NCI-H345 treated with DMSO at 0.1 percent for 48 hours (cell line): ENCODE results near the gene ABCA4.
"Not testable (repeated sequence)": the region's sequence is repeated elsewhere in the genome, so short reads cannot be mapped to it uniquely, and the experiment has no call there.

Source experiments
- DNase-seq: peaks from one replicate; lab custom pipeline; 2025; ENCODE audit not compliant: unreplicated experiment; lab: John Stamatoyannopoulos, UW

Gene ABCA4

DNA sequence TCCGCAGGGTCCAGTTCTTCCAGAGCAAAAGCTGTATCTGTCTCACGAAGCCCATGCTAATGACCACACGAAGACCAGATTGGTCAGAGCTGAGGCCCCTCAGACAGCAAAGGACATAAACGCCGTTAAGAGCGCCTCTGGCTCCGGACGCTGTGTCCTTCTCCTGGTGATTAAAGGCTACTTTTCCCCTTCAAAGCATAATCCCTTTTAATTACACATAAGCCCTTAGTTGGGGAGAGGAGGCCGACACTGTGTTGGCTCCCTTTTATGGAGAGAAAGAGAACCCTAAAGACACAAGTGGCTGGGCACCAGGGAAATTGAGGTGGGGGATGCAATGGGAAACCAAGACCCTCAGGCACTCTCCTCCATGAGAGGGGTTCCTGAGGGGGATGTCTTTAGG lies at the start of gene ABCA4:
Gene ABCA4, minus strand, starts transcription at position 158 of the 400 bp plus-strand sequence. Its CDS starts 103 bp downstream, at position 55.
- no peak for DNase-seq

DNA sequence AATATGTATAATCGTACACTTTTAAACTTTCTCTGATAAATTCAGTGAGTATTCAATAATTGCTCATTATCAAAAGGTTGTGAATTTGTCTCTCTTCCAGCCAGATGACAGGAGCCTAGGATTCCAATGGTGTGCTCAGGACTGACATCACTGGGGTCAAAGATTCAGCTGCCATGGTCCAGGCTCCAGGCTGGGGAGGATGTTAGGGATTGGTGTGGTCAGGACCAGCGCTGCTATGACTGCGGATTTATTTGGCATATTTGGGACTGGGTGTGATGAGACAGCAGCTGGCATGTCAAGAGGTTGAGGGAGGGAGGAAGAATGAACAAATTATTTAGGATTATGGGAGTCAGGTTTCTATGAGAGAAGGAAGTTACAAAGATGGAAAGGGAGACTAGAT lies 48.2 kb upstream of the ABCA4 start:
- DNase-seq: no peak

DNA sequence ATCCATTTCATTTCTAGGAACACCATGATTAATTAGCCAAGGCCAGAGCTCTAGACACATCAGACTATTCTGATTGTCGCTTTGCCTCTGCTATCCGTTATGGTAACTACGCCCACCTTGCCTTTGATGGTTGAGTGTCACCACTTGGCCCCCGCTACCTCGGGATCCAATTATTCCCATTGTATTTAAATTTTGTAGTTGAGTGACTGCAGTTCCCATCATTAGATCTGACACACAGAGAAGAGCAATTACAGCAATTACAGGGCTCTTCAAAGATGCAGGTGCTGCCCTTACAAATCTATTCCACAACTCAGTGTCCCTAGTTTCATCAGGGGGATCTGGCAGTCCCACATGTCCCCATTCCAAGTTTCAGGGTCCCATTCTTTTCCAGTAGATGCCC lies 44.9 kb upstream of the ABCA4 start:
- DNase-seq: no peak

DNA sequence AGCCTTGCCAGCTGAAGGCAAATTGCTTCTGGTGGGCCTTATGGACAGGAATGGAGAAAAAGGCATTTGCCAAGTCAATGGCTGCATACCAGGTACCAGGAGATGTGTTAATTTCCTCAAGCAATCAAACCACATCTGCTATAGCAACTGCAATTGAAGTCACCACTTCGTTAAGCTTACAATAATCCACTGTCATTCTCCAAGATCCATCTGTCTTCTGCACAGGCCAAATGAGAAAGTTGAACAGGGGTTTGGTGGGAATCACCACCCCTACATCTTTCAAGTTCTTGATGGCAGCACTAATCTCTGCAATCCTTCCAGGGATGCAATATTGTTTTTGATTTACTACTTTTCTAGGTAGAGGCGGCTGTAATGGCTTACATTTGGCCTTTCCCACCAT lies 43.9 kb upstream of the ABCA4 start:
- DNase-seq: not testable (repeated sequence)

DNA sequence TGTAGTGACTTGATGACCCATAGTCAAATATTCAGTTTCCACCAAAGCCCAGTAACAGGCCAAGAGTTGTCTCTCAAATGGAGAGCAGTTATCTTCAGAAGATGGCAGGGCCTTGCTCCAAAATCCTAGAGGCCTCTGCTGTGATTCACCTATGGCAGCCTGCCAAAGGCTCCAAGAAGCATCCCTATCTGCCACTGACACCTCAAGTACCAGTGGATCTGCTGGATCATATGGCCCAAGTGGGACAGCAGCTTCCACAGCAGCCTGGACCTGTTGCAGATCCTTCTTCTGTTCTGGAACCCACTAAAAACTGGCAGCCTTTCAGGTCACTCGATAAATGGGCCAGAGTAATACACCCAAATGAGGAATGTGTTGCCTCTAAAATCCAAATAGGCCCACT lies 43.2 kb upstream of the ABCA4 start:
- not testable (repeated sequence) for DNase-seq

DNA sequence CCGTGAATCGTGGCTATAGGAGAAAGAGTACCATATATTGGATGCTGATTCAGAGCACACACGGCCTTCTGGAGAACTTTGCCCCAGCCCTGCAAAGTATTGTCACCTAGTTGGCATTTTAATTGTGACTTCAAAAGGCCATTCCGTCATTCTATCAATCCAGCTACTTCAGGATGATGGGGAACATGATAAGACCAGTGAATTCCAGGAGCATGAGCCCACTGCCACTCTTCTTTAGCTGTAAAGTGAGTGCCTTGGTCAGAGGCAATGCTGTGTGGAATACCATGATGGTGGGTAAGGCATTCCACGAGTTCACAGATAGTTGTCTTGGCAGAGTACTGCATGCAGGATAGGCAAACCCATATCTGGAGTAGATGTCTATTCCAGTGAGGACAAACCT lies 42.3 kb upstream of the ABCA4 start:
- not testable (repeated sequence) for DNase-seq

DNA sequence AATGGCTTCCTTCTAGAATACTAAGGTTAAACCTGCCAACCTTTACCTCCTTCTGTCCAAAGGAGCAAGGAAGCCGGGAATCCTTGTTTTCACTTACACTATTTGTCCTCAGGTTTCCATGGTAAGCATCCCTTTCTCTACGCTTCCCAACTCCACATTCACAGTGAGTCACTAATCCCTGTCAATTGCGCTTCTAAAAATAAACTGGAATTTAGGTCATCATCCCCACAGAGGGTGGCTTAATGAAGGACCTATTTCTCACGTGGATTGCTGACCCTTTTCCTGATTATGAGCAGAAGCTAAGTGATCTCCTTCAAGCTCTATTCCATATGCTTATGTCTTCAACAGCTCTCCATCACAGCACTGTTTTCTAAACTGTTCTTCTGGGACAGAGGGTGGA lies 39.9 kb upstream of the ABCA4 start:
- DNase-seq: no peak

DNA sequence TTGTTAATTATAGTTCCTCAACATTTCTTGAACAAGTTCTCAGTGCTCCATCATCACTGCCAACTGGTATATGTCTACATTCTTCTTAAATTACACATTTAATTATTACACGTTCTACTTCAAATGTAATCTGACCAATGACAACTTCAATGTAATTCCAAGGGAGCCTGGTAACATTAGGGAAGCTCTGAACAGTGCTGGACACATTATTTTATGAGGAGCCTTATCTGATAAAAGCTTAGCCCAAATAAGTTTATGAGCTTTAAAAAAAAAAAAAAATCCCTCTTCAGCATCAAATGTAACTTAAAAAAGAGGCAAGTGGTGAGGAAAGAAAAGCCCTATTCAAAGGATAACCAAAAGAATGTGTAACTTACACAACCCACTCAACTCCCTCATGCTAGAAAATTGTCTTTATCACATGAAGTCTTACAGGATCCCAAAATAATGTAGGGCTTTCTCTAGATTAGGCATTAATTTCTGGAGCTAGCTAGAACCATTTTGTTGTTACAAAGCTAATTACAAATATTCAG lies 35.2 kb upstream of the ABCA4 start:
- DNase-seq: no peak

DNA sequence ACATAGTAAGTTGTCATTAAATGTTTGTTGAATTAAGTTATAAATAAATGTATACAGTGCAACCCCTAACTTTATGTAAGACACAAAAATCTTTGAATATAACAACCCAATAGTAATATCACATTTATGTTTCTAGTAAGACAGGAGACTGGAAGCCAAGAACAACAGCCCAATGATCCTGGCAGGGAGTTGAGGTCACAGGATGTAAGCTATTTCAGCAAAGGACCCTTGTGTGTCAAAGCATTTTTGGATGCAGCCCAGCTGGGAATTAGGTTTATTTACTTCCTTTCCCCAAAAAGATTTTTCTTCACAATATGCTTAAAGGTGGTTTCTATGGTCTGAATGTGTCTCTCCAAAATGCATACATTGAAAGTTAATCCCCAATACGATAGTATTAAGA lies 34.0 kb upstream of the ABCA4 start:
- no peak for DNase-seq

DNA sequence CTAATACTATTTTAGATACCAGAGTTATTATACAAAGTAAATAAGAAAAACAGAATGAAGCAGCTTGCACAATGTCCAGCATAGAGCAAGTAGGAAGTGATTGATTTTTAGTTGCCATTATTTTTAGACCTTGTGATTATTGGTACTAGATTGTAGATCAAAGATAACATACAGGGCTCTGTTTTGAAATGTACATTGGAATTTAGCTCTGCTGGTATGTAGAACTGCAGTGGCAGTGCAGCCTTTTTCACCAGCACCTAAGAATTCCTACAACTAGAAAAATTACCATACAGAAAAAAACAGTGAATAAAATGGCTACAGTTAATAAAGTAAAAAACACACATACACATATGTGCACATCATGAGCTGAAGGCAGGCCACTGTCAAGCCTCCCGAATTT lies 32.2 kb upstream of the ABCA4 start:
- no peak for DNase-seq

DNA sequence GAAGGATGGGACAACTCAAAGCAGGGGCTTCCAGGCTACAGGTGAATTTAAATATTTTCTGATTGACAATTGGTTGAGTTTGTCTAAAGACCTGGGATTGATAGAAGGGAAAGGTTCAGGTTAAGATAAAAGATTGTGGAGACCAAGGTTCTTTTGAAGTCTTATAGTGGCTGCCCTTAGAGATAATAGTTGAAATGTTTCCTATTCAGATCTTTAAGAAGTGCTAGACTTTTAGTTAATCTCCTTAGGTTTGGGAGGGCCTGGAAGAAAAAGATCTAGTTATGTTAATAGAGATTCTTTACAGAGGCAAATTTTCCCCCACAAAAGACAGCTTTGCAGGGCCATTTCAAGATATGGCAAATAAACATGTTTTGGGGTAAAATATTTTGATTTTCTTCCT lies 28.2 kb upstream of the ABCA4 start:
- not testable (repeated sequence) for DNase-seq

DNA sequence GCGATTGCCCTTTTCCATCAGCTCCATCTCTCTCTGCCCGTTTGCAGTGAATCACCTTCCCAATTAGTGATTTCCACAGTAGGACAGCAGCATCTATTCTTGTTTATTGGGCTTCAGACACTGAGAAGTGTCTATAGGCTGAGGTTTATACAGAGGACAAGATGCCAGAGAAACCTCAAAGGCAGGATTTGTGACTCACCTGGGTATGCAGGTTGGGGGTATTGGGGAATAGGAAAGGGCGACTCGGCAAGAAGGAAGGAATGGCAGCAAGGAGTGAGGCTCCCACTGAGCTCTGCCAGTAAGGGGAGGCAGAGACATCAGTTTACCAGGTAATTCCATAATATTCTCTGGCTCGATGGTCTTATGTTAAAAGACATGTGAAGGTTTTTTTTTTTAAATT lies 25.3 kb upstream of the ABCA4 start:
- no peak for DNase-seq

DNA sequence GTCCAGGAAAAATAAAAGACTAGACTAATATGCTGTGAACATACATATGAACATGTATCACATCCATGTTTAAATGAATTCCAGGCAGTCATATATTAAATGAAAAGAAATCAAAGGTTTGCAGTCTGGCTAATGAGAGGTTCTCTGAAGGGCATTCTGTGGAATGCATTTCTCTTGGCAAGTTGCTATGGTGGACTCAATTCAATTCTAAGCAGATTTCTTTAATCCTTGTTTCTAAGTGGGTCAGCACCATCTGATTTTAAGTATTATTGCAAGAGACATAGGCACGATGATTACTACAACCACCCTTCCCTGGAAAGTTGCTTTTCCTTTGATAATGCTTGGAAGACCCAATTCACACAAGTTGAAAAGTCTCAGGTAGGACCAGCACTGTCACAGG lies 23.9 kb upstream of the ABCA4 start:
- DNase-seq: no peak

DNA sequence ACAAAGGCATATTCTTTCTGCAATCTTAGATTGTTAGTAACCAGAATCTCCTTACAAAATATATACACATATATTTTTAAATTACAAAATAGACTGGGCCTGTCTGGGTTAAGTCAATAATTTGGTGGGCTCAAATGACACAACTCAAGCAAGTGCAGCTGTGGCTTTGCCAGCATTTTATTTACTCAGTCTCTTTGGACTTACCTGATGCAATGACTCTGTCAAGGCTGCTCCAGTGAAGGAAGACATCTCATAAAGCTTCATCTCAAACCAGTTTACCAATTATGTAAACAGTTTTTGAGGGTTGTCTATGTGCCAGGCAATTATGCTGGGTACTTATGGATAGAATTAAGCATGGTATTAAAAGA lies 22.8 kb upstream of the ABCA4 start:
- DNase-seq: no peak

DNA sequence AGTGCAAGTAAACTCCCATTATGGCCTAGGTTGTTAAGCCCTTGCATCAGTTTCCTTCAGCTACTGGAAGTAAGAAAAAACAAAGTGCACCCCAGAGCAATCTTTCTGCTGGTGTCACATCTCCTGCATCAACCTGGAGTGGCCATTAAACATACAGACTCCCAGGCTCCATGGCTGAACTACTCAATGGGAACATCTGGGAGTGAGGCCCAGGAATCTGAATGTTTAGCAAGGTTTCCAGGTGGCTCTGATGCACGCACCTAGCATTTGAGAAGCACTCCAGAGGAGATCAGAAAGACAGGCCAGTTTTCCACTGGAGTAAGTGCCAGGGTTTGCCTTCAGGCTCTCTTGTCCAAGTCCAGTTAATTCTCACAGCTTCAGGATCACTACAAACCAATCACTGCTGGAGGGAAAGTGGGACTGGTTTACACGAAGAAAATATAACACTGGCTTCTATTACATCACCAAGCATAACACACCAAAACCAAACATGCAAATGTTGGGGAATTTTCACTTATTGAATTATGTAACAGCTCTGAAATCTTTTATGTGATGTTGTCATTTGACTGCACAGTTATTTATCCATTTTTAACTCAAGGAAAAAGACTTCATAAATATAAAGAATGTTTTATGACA lies 22.3 kb upstream of the ABCA4 start:
- no peak for DNase-seq

DNA sequence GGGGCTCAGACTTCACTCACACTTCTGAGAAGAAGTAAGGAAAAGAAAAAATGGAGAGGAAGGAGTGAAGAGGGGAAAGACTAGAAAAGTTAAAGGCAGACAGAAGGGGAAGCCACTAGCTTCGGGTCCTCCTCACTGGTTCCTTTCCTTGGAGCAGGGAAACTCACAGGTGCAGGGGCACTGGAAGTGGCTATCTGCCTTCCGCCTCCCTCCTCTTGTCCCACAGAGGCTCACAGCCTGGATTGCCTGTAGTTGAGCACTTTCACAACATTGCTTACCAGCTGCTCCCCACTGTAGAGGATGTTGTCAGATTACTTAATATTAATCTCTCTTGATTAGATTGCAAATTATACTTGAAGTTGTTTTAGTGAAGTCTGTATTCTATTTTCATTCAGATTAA lies 21.6 kb upstream of the ABCA4 start:
- no peak for DNase-seq

DNA sequence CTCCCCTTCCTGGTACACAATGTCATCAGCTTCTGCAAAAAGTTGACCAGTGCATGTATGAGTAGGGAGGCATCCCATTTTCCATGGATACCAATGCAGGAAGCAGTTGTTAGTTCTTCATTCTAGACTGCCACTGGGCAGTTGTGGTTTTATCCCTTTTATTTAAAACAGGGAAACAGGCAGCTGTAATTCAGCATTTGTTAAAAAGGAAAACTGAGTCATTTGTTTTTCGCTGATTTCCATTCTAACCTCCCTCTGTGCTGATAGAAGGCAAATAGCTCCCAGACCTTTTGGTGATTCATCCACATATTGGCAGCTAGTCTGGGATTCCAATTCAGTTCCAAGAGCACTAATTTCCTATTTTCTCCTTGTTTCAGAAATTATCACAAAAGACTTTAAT lies 21.1 kb upstream of the ABCA4 start:
- DNase-seq: no peak

DNA sequence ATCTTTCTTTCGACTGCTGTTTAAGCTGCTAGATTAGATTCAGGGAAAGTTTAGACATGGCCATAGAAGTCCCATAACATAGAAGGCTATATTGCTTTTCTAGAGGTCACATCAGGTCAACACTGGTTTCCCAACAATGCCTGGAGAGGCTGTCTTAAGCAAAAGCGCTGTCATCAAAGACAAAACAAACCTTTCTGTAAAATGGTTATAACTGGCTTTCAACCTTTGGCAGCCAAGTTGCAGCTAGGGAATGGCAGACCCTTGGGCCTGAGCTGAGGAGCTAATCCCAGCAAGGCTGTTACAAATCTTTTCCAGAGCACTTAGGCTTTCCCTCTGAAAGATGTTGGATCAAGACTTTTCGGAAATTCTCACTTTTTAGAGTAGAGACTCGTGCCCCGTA lies 11.2 kb upstream of the ABCA4 start:
- no peak for DNase-seq

DNA sequence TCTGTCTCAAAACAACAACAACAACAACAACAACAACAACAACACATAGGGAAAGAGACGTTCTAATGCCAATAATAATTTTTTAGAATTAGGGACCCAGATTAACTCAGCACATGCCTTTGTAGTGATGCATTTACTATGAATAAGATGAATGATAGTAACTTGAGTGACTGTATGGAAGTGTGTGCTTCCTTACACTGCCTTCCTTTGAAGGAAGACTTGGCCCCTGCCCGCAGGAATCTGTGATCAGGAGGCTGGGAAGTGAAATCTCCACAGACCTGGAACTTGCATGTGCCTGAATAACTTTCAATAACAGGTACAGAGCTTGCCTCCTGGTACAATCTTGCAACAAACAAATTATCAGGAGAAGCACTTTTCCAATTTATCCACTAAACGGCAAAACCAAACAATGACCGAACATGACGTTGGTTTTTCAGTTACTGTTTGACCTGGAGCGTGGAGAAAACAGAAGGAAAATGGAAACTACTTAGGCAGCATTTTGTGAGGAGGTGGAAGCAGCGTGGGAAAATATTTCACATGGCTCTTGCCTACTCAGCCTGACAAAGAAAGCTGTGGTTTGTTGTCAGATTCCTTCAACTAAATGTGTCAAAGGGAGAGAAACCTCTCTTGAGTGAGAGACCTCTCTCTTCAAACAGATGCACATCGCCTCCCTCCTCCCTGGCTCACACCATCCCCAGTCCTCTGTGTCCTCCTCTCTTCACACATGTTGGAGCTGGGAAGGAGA lies 10.1 kb upstream of the ABCA4 start:
- DNase-seq: no peak

DNA sequence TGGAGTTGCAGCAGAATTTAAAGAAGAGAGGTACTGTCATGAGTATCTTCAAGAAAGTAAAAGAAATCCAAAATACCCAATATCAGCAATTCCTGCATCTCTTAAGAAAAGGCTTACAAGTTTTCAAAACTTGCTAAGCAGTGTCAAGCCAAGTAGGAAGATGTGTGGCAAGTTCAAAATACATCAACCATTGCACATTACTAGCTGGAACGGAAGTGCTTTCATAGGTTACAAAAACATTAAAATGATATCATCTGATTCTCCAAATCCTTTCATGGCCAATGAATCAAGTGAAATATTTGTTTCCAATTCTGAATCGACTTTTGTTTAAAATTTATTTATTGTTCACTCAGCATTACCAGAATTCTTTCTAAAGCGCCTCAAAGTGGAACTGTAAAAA lies 5.7 kb upstream of the ABCA4 start:
- no peak for DNase-seq

DNA sequence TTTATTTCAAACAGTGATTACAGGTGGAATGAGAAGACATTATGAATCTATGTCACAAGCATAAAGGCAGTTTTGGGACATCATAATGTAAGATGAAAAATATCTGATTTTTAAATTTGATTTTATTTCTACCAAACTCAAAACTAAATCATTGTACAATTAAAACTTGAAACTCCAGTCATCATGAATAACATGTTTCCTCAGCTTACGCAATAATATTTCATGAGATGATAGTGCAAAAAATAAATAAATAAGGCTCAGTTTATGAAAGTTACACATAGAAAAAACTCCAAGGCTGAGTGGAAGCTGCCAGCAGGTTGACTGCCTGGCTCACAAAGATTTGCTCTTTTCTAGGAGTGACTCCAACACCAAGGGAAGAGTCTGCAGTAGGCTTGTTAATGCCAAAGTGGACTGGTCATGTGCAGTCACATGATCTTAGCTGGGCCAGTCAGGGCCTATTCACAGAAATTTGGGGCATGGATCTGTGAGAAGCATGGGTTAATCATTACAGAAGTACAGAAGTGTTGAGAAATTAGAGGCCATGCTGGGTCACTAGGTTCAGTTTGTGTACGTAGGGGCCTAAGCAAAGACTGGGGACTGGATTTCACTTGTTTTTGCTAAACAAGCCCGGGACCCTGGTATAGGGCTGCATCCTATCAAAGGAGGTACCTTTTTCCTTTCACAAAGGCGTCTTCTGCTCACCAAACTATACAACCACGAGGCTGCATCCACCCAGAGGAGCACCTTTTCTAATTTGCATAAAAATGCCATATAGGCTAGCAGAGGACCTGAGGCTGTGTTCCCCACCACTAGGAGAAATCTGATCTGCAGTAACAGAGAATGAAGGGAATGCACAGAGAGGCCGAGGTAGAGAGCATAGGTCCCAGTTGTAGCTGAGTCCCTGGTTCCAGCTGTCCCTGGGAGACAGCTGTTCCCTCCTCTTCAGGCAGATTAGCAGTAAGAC lies 4.9 kb upstream of the ABCA4 start:
- no peak for DNase-seq

DNA sequence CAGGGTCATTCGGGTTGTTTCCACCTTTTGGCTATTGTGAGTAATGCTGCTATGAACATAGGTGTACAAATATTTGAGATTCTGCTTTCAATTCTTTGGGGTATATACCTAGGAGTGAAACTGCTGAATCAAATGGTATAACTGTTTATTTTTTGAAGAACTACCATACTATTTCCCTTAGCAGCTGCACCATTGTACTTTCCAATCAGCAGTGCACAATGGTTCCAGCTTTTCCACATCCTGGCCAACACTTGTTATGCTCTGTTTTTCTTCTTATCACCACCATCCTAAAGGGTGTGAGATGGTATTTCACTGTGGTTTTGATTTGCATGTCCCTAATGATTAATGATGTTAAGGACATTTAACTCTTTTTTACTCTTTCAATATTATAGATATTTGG lies 3.6 kb upstream of the ABCA4 start:
- DNase-seq: no peak
